COLO668 (cell line): ENCODE results near the gene SSX1.
"Not testable (repeated sequence)": the region's sequence is repeated elsewhere in the genome, so short reads cannot be mapped to it uniquely, and the experiment has no call there.

ENCODE experiments used
- DNase-seq: peaks from one replicate; lab custom pipeline; 2025; ENCODE audit not compliant: unreplicated experiment; lab: John Stamatoyannopoulos, UW

SSX1 gene, protein sequence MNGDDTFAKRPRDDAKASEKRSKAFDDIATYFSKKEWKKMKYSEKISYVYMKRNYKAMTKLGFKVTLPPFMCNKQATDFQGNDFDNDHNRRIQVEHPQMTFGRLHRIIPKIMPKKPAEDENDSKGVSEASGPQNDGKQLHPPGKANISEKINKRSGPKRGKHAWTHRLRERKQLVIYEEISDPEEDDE

DNA sequence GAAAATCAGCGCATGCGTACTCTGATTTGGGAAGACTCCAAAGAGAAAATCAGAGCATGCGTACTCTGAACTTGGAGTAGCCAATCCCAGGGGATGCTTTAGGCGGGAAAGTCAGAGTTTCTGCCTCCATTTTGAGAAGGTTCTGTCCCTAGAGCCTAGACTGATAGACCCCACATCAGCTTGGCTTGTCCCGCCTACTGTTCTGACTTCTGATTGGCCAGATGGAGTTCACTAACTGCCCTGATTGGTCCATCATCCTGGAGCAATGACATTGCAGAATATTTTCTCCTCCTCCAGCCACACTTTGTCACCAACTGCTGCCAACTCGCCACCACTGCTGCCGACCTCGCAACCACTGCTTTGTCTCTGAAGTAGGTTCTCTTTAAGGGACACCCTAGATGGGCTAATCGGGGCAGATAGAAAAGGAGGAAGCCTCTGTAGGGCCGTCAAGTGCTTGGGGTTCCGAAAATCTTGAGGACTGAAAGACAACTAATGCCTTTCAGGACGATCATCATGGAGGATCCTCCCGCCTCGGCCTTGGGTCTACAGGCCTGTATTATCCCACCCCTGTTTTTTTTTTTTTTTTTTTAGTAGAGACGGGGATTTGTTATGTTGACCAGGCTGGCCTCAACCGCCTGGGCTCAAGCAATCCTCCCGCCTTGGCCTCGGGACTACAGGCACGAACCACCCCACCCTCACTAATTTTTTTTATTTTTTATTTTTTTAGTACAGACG, at the start of gene SSX1:
TSS of gene SSX1 (plus strand) at position 331 of the 735 bp plus-strand sequence. CDS start 1,850 bp downstream, outside the sequence.
- DNase-seq: not testable (repeated sequence)

GRCh38 chrX:48214341-48214740, 40.9 kb upstream of the SSX1 start:
- DNase-seq: not testable (repeated sequence)

DNA sequence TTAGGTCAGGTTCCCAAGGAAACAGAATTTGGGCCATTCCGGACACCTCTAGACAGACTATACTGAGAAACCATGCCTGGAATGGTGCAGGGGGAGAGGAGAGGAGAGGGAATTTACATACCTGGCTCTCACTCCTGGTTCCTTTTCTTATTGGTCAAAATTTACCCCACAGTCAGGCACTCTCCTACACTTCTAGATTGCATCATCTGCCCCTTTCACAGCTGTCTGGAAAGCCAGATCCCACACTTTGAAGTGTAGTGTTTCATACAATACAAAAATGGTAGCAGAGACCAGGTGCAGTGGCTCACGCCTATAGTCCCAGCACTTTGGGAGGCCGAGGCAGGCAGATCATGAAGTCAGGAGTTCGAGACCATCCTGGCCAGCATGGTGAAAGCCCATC, 31.0 kb upstream of the SSX1 start:
- DNase-seq: not testable (repeated sequence)

- not testable (repeated sequence) for DNase-seq
Measured at GRCh38 chrX:48252945-48253344, 2.2 kb upstream of the SSX1 start.

DNA sequence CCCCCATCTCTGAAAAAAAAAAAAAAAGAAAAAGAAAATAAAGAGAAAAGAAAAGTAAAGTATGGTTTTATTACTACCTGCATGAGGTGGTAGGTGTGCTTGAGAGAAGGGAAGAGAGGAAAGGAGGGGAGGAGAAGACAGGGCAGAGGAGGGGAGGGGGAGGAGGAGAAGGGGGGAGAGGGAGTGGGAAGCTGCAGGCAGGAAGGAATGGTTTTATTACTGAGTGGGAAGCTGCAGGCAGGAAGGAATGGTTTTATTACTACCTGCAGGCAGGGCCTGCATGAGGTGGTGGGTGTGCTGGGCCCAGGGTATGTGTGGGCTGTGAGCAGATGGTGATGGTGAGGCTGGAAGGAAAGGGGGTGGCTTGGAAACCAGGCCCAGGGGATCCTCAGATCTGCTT, 19.2 kb downstream of the SSX1 start:
- DNase-seq: not testable (repeated sequence)

- DNase-seq: no peak
Measured at GRCh38 chrX:48278958-48279357, 23.8 kb downstream of the SSX1 start.

DNA sequence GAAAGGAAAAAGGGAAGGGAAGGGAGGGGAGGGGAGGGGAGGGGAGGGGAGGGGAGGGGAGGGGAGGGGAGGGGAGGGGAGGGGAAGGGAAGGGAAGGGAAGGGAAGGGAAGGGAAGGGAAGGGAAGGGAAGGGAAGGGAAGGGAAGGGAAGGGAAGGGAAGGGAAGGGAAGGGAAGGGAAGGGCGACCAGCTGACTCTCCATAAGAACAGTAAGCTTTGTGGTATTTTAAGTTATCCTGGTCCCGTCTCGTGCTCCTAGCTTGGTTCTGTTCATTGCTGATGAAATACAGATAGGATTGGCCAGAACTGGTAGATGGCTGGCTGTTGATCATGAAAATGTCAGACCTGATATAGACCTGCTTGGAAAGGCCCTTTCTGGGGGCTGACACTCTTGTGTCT, 25.5 kb downstream of the SSX1 start:
- DNase-seq: not testable (repeated sequence)

DNA sequence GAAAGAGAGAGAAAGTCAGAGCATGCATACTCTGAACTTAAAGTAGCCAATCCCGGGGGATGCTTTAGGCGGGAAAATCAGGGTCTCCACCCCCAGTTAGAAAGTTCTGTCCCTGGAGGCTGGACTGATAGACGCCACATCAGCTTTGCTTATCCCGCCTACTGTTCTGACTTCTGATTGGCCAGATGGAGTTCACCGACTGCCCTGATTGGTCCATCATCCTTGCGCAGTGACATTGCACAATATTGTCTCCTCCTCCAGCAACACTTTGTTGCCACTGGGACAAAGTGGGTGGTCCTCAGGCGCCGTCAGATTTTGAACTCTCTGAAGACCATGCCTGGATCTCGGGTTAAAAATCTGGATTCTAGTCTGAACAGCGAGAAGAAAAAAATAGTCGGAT, 51.0 kb downstream of the SSX1 start:
- DNase-seq: no peak

DNA sequence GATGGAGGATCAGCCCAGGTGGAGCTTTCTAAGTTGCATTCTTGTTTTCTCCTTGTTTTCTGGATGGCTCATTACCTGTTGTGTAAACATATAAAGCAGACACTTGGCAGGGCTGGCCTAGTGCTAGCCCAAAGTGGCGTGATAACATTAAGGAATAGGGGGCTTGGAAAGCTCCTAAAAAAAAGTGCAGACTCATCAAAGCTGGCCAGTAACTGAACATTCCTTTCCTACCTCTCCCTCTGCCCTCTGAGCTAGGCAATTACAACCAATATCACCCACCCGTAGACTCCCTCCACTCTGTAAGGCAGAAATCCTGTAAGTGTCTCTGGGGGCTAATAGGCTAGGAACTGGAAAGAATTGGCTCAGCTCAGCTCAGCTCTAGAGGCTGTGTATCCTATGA, 58.8 kb downstream of the SSX1 start:
- DNase-seq: not testable (repeated sequence)
